SJCRH30 (cell line): ENCODE measurements around the gene TRPM2. TPM values are rescaled to one million over a fixed set of nuclear protein-coding genes. Genes with fewer than 3 reads are reported as not detected.

Source experiments
- DNase-seq, 2 experiments: peaks; one replicate each; pipeline ENCODE4 v3.0.0-alpha.2; 2015 to 2020
- H3K27ac ChIP-seq: fragments of 250-450 bp; sonication (Bioruptor Pico); 2 replicates; pipeline ENCODE4 v1.5.1; 2020; ENCODE audit warnings: mild to moderate bottlenecking, moderate library complexity
- H3K27me3 ChIP-seq: fragments of 250-450 bp; sonication (Bioruptor Pico); 2 replicates; pipeline ENCODE4 v1.5.1; 2020; ENCODE audit warnings: mild to moderate bottlenecking, moderate library complexity
- H3K36me3 ChIP-seq: fragments of 250-450 bp; sonication (Bioruptor Pico); 2 replicates; pipeline ENCODE4 v1.5.1; 2020; ENCODE audit warnings: mild to moderate bottlenecking, moderate library complexity
- H3K4me1 ChIP-seq: fragments of 250-450 bp; sonication (Bioruptor Pico); 2 replicates; pipeline ENCODE4 v1.5.1; 2020; ENCODE audit warnings: mild to moderate bottlenecking, moderate library complexity
- H3K4me3 ChIP-seq: fragments of 250-450 bp; sonication (Bioruptor Pico); 2 replicates; pipeline ENCODE4 v1.5.1; 2020; ENCODE audit warnings: mild to moderate bottlenecking, moderate library complexity
- H3K9me3 ChIP-seq: fragments of 250-450 bp; sonication (Bioruptor Pico); replicated peaks from 2 replicates; pipeline ENCODE4 v1.5.1; 2020; ENCODE audit warnings: mild to moderate bottlenecking, moderate library complexity
- total RNA-seq: library from RNA; depleted of rRNA; stranded (reverse); fragments of >200 nt; shearing (Covaris generic); gene quantifications from 2 replicates; pipeline ENCODE4 v1.2.3, GENCODE V29; 2014

The TRPM2 gene
- total RNA-seq, 1 experiment from 2014 or later: 0.87 TPM

GRCh38 chr21:44421901-44422840, 68.8 kb downstream of the TRPM2 start:
- H3K9me3 ChIP-seq: no peaks in the 10 kb centered on the region
- H3K27ac ChIP-seq: no peak overlapping the region
- H3K4me1 ChIP-seq: no peaks in the 10 kb centered on the region
- DNase-seq: no peak
- H3K36me3 ChIP-seq: no peaks in the 10 kb centered on the region
- H3K27me3 ChIP-seq: no peaks in the 10 kb centered on the region
- H3K4me3 ChIP-seq: no peak overlapping the region

GRCh38 chr21:44423312-44423821, 69.9 kb downstream of the TRPM2 start:
- DNase-seq: no peak
- Histone ChIP-seq H3K9me3 (no peaks in the 10 kb centered on the region), H3K27ac (no peak overlapping the region), H3K4me3 (no peak overlapping the region), H3K36me3 (no peaks in the 10 kb centered on the region), H3K4me1 (no peaks in the 10 kb centered on the region), H3K27me3 (no peaks in the 10 kb centered on the region)

GRCh38 chr21:44423941-44424607, 70.7 kb downstream of the TRPM2 start:
- no peak for DNase-seq
- Histone ChIP-seq H3K4me1 (no peaks in the 10 kb centered on the region), H3K4me3 (no peak overlapping the region), H3K27ac (no peak overlapping the region), H3K27me3 (no peaks in the 10 kb centered on the region), H3K9me3 (no peaks in the 10 kb centered on the region), H3K36me3 (no peaks in the 10 kb centered on the region)

GRCh38 chr21:44424608-44425306, 71.3 kb downstream of the TRPM2 start:
- no peaks in the 10 kb centered on the region for H3K36me3 ChIP-seq

GRCh38 chr21:44425307-44425894, 72.0 kb downstream of the TRPM2 start:
- Histone ChIP-seq H3K4me3 (no peak overlapping the region), H3K36me3 (no peaks in the 10 kb centered on the region), H3K4me1 (no peaks in the 10 kb centered on the region), H3K27me3 (no peaks in the 10 kb centered on the region), H3K27ac (no peak overlapping the region), H3K9me3 (no peaks in the 10 kb centered on the region)
- DNase-seq: no peak

More at GRCh38 chr21:44424608-44425306, 71.3 kb downstream of the TRPM2 start:
- Histone ChIP-seq H3K9me3 (no peaks in the 10 kb centered on the region), H3K27ac (no peak overlapping the region), H3K4me1 (no peaks in the 10 kb centered on the region), H3K27me3 (no peaks in the 10 kb centered on the region), H3K4me3 (no peak overlapping the region)
- DNase-seq: no peak

GRCh38 chr21:44425895-44426662, 72.7 kb downstream of the TRPM2 start:
- Histone ChIP-seq H3K27me3 (no peaks in the 10 kb centered on the region), H3K36me3 (no peaks in the 10 kb centered on the region), H3K27ac (no peak overlapping the region), H3K4me1 (no peaks in the 10 kb centered on the region), H3K4me3 (no peak overlapping the region), H3K9me3 (no peaks in the 10 kb centered on the region)
- DNase-seq: no peak

GRCh38 chr21:44426663-44427191, 73.3 kb downstream of the TRPM2 start:
- H3K4me1 ChIP-seq: no peaks in the 10 kb centered on the region
- no peak overlapping the region for H3K27ac ChIP-seq
- no peaks in the 10 kb centered on the region for H3K27me3 ChIP-seq
- no peaks in the 10 kb centered on the region for H3K36me3 ChIP-seq
- no peaks in the 10 kb centered on the region for H3K9me3 ChIP-seq
- H3K4me3 ChIP-seq: no peak overlapping the region
- no peak for DNase-seq

- Histone ChIP-seq H3K27me3 (no peaks in the 10 kb centered on the region), H3K4me1 (no peaks in the 10 kb centered on the region), H3K9me3 (no peaks in the 10 kb centered on the region), H3K4me3 (no peak overlapping the region), H3K27ac (no peak overlapping the region), H3K36me3 (no peaks in the 10 kb centered on the region)
- no peak for DNase-seq
These were observed 74.1 kb downstream of the TRPM2 start for GRCh38 chr21:44427241-44428120.

- peak in 1 of 2 experiments; percentile 26 for DNase-seq
- H3K27me3 ChIP-seq: no peaks in the 10 kb centered on the region
- H3K4me1 ChIP-seq: no peaks in the 10 kb centered on the region
- no peaks in the 10 kb centered on the region for H3K36me3 ChIP-seq
- H3K27ac ChIP-seq: no peak overlapping the region
- H3K9me3 ChIP-seq: no peaks in the 10 kb centered on the region
- no peak overlapping the region for H3K4me3 ChIP-seq
These were observed 75.0 kb downstream of the TRPM2 start for GRCh38 chr21:44428281-44428960.

GRCh38 chr21:44429894-44430293, 76.5 kb downstream of the TRPM2 start:
- Histone ChIP-seq H3K4me1 (no peaks in the 10 kb centered on the region), H3K9me3 (no peaks in the 10 kb centered on the region), H3K27me3 (no peaks in the 10 kb centered on the region), H3K36me3 (no peaks in the 10 kb centered on the region), H3K4me3 (no peak overlapping the region), H3K27ac (no peak overlapping the region)
- no peak for DNase-seq

GRCh38 chr21:44431300-44431699, 77.9 kb downstream of the TRPM2 start:
- DNase-seq: no peak
- Histone ChIP-seq H3K27me3 (no peaks in the 10 kb centered on the region), H3K4me3 (no peak overlapping the region), H3K4me1 (no peaks in the 10 kb centered on the region), H3K9me3 (no peaks in the 10 kb centered on the region), H3K27ac (no peak overlapping the region), H3K36me3 (no peaks in the 10 kb centered on the region)

GRCh38 chr21:44432841-44433790, 79.7 kb downstream of the TRPM2 start:
- no peaks in the 10 kb centered on the region for H3K4me1 ChIP-seq
- no peak for DNase-seq
- no peaks in the 10 kb centered on the region for H3K27me3 ChIP-seq
- no peaks in the 10 kb centered on the region for H3K9me3 ChIP-seq
- H3K36me3 ChIP-seq: no peaks in the 10 kb centered on the region
- H3K4me3 ChIP-seq: no peak overlapping the region
- H3K27ac ChIP-seq: no peak overlapping the region
